Hepatic stellate cell (primary cell): Measurements from ENCODE around the gene DIP2C.
"Not testable (repeated sequence)": the region's sequence is repeated elsewhere in the genome, so short reads cannot be mapped to it uniquely, and the experiment has no call there.

Source experiments
- DNase-seq: peaks from one replicate; pipeline ENCODE4 v3.0.0; 2011; ENCODE audit warnings: low spot score

Gene DIP2C

GRCh38 chr10:369684-370448, 319.6 kb downstream of the DIP2C start:
- DNase-seq: no peak

DNA sequence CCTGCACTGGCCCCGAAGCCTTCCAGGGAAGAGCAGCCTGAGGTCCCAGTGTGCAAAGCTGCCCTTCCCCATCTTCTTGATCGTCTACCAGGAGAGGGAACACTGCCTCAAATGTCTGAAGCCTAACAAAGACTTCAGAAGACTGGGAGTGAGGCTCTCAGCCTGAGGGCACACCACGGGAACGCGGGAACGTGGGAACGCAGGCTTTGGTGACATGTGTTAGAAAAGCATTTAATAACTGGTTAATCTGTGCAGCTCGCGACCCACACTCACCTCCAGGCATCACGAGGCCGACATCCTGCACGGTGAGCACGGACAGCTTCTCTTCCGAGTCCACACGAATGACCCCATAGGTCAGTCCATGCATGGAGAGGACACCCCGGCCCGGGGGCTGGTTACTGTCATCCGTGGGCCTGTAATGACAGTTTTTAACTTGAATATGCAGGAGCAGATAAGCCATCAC, 320.2 kb downstream of the DIP2C start:
- no peak for DNase-seq

GRCh38 chr10:368579-369220, 320.8 kb downstream of the DIP2C start:
- DNase-seq: no peak

GRCh38 chr10:368107-368506, 321.4 kb downstream of the DIP2C start:
- DNase-seq: not testable (repeated sequence)

DNA sequence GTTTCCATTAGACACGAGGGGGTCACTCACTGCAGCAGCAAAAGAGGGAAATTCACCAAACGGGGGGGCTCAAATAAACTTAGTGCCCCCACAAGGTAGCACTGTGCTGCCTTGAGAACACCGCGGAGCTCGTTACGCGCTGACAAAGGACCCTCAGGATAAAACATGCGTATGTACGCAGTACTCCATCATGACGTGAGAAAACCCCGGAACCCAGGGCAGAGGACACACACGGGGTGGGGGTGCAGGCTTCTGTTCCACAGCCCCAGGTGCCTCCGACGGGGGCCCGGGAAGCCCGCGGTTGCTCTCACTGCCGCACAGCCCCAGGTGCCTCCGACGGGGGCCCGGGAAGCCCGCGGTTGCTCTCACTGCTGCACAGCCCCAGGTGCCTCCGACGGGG, 321.8 kb downstream of the DIP2C start:
- no peak for DNase-seq

DNA sequence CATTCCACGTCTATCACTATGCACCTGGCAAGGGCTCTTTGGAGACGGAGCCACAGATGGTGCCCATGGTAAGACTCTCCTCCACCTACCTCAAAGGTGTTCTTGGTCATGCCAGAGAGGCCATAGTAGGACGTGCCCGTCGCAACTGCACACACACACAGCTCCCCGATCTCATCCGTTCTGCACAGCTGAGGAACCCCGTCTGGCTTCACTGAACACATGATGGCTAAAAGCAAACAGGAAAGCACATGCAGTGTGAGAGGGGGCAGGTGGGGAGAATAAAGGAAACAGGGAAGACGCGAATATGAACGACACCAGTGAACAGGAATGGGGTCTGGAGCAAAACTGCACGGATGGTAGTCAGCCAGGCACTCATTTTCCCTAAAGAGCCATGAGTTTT, 323.3 kb downstream of the DIP2C start:
- no peak for DNase-seq

DNA sequence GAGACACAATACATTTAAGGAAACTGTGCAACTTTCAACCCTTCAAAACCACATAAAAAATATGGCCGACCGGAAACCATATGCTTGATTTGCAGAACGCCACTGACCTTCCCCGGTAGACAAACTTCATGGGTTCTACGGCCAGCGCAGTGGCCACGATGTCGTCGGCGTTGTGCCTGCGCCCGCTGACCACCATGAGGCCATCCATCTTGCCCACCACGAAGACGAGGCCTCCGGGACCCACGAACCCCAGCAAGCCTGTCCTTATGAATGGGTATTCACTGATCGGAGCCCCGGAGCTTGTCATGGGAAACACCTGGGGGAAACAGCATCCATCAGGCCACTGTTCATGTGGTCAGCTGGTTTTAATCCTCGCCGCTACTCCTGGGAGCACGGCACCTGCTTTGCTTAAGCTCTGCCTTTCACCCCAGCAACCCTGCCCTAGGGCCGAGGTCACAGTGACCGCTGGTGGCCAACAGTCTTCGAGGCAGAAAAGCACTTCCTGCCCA, 325.1 kb downstream of the DIP2C start:
- no peak for DNase-seq

GRCh38 chr10:363152-363551, 326.3 kb downstream of the DIP2C start:
- no peak for DNase-seq

DNA sequence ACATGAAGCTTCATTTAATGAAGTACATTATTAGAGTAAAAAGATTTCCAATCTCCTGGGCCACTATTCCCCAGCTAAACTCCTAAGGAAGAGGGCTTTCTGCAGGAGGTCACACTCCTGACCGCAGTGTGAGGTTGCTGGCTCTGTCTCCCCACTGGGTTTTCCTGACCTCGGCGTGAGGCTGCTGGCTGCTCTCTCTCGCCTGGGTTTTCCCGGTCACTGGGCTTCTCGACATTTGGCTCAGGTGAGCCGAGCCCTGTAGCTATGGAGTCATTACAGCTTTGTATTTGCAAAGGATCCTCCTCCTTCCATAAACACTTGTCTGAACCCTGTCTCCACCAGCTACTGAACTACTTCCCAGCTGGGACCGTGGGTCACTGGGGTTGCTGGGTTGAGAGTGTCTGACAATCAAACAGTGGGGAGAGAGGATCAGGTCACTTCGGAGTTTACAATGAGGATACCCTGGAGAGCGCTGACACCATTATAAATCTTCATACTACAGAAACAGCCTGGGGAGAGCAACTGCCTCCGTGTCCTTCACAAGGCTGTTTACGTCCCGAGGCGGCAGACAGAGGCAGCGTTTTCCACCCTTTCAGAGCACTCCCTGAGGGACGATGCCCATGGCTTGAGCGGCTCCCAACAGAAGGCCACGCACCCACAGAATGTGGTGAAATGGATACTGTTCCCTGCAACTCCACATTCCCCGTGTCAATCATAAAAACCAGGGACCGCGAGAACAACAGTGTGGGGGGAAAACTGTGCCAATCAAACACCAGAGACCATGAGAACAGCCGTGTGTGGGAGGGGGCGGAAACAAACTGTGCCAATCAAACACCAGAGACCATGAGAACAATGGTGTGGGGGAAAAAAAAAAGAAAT, 328.0 kb downstream of the DIP2C start:
- DNase-seq: no peak

- DNase-seq: no peak
These were observed 328.8 kb downstream of the DIP2C start for GRCh38 chr10:360653-361052.

DNA sequence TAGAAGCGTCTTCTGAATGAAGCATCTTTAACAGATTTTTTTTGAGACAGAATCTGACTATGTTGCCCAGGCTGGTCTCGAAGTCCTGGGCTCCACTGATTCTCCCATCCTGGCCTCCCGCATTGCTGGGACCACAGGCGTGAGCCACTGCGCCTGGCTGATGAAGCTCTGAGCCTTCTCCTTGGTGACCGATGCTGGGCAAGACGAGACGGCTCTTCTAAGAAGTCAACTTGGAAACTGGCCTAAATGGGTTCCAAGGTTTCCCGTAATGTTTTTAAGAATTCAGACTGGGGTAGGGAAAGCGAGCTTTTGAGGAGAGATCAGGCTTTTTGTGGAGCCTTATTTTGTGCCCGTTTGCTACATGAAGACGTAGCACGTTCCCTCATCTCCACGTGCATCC, 329.7 kb downstream of the DIP2C start:
- DNase-seq: no peak

DNA sequence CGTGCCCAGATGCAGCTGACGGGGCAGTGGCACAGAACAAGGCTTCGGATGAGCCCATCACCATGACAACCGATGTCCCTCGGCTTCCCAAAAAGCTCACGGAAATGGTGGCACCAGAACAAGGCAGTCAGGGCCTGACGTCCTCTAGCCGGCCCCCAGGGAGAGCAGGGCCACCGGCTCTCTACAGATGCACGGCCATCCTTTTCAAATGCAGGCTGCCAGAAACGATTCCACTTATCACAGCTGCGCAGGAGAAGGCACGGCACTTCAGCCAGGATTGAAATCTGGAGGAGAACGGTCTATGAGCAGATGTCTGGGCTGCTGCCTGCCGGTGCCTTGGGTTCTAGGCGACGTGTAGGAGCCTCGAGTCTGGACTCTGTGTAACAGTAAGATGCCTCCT, 330.4 kb downstream of the DIP2C start:
- no peak for DNase-seq

DNA sequence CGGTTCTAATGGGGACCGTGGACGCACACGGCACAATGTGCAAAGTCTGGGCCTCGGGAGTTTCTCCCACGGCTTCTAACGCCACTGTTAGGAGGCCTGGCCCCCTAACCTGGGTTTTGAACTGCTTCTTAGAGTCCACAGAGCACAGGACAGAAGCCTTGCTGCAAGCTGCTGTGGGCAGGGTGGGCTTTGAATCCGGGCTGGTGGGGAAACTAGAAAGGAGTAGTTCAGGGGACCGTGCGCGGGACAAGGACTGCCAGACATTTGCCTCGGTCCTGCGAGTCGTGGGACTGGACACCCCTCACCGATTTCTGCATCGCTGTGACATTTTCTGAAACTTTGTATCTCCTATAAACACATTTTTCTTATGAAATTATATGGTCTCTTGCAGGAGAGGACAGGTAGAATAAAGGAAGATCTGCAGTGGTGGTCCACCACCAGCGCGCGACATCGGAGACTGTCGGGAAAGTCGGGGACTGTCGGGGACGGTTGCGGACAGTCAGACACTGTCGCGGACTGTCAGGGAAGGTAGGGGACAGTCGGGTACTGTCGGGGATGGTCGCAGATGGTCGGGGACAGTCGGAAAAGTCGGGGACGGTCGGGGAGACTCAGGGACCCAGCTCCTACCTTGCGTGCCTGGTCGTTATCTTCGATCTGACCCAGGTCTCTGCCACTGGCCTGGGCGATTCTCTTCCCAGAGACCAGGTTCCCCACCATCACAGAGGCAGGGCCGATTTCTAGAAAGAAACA, 332.1 kb downstream of the DIP2C start:
- no peak for DNase-seq

- DNase-seq: no peak
These were observed 333.0 kb downstream of the DIP2C start for GRCh38 chr10:356452-356851.

DNA sequence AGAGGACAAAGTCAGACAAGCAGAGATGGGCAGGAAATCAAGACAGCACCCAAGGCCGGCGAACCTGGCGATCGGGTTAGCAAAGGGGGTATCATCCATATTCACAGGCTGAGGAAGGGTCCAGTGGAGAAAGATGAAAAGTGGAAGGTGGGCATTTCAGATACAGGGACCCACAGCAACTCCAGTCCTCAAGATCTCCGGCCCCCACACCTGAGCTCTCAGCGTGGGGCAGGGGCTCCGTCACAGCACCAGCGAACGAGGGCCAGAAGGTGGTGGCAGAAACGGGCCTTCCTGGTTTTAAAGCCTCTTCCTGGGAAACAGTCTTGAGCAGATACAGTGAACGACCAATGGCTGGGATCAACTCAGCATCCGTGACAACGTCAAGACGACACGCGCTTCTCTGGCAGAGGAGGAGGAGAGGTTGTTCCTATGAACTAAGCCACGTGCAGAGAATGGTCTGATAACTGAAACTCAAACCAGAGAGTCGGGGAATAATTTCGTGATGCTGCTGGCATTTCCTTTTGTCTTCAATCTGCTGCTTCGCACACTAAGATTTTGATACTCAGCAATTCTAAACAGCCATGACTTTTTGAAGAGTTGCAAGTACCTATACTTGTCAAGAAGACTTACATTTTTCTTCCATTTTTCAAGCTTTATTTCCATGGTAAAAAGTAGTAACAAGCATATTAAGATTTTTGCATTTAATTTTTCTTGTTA, 334.4 kb downstream of the DIP2C start:
- DNase-seq: no peak

DNA sequence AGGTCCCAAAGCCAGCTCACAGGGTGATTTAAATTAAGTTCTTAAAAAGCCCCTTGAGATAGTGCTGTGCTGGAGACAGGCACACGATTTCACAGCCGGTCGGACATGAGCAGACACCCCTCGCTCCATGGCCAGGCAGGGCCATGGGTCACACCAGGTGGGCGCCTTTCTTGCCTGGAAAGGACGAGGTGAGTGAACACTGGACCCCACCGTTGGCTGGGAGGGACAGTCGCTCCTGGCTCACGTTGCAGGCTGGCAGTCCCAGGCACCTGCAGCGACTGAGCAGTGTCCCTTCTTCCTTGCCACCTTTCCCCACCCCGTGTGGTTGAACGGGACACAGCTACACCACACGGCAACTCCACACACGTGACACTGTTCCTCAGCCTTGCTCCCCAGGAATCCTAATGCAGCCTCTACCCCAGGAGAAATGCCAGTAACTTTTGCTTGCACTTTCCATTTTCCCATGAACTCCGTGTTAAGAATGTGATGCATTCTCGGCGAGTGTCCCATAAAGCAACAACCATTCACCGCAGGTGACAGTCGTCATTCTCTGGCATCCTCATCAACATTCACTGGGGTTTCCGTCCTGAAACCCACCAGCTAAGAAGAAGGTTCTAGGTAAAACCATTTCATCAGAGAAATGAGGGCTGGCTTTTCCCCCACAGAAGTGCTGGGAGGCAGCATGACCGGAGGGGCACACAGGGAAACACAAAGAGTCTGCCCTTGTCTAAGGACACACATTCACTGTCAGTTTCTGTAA, 336.8 kb downstream of the DIP2C start:
- no peak for DNase-seq

DNA sequence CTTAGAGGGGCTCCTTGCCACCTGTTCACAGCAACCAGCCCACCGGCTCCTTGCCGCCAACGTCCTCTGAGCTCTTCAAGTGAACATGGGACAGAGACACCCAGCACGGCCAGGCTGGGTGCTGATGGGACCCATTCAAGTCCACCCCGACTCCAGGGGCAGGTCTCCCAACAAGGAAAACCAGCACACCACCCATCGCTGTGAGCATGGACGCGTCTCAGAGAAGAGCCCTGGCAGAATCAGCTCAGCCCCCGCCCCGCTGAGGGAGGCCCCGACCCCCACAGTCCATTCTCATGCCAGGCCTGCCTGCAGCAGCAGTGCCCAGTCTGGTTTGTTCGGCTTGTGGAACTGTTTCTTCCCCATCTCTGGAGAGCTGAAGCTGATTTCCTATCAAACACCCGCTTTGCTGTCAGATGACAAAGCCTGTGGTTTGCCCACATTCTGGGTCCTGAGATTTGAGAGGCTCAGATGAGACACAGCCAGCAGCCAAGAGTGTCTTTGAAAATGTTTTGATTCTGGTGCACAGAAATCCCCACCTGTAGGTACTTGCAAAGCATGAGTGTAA, 337.6 kb downstream of the DIP2C start:
- no peak for DNase-seq

DNA sequence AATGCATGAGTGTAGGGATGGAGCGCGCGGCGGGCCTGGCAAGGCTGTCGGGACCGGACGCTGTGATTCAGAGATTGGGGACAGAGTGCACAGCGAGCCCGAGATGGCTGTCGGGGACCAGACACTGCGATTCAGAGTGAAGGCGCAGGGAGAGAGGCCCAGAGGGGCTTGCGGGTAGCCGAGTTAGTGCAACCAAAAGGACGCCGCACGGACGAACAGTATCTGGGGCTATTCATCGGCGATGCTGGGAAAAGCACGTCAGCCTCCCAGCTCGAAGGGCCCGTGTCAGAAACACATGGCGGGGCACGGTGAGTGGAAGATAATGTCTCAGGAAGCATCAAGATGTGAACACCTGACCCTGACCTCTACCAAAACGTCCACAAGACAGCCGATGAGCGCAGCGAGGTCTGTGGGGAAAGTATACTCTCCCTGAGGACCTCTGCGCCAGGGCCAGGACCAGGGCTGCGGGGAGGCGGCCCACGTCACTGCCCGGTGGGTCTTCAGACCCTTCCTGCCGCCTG, 338.4 kb downstream of the DIP2C start:
- no peak for DNase-seq

DNA sequence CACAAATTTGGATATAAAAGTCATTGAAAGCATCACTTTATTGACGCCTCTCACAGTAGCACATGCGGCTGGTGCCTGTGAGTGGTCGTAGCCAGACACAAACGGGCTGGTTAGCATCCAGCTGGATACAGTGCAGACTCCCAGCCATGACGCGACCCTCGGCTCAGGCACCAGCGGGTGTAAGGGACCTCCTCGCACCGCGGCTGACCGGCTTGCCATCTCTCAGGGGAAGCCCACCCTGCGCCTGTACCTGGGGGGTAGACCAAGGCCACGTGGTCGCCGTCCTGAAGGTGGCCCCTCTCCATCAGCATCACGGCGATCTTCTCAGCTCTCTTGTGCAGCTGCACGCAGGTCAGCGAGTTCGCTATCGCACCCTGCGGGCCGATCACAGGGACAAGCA, 340.4 kb downstream of the DIP2C start:
- DNase-seq: no peak

DNA sequence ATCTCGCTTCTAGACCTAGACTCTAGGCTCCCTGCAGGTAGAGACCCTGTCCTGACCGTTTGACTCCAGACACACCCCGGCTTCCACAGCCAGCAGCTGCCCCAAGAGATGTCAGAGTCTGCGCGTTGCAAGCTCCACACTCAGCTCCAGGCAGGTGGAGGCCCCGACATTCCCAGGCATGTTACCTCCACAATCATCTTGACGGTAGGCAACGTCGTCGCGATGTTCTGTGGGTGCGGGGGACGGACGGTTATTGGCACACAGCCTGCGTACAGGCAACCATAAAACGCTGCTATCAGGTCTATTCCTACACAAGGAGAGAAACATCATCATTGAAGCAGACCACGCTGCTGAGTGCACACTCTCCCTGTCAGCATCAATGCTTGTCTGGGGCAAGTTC, 341.0 kb downstream of the DIP2C start:
- no peak for DNase-seq
